Medulla oblongata (tissue), 1 donor: ENCODE data around the gene RCE1.
"Not testable (repeated sequence)": the region's sequence is repeated elsewhere in the genome, so short reads cannot be mapped to it uniquely, and the experiment has no call there.

Source experiments
- DNase-seq: peaks from one replicate; pipeline ENCODE4 v3.0.0-alpha.2; 2015; ENCODE audit errors: extremely low spot score

RCE1 gene

DNA sequence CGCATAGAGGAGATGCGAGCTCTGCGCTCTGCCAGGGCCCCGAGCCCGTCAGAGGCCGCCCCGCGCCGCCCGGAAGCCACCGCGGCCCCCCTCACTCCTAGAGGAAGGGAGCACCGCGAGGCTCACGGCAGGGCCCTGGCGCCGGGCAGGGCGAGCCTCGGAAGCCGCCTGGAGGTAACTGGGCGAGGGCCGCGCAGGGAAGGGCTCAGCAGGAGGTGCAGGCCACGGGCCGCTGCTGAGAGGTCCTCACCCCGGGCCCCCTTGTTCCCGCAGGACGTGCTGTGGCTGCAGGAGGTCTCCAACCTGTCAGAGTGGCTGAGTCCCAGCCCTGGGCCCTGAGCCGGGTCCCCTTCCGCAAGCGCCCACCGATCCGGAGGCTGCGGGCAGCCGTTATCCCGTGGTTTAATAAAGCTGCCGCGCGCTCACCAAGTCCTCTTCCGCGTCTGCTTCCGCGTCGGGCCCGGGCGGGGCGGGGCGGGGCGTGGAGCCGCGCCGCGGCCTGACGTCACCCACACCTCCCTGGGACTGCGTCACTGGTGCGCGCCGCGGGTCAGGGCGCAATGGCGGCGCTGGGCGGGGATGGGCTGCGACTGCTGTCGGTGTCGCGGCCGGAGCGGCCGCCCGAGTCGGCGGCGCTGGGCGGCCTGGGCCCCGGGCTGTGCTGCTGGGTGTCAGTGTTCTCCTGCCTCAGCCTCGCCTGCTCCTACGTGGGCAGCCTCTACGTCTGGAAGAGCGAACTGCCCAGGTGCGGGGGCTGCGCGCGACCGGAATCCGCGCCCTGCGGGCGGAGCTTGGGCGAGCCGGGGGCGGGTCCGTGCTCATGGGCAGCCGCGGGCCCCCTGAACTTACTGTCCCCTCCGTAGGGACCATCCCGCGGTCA is at the start of gene RCE1:
RCE1 (plus strand) TSS at position 546 of the 880 bp plus-strand sequence; CDS start at position 561, 15 bp downstream.
- DNase-seq: peak; percentile 93

DNA sequence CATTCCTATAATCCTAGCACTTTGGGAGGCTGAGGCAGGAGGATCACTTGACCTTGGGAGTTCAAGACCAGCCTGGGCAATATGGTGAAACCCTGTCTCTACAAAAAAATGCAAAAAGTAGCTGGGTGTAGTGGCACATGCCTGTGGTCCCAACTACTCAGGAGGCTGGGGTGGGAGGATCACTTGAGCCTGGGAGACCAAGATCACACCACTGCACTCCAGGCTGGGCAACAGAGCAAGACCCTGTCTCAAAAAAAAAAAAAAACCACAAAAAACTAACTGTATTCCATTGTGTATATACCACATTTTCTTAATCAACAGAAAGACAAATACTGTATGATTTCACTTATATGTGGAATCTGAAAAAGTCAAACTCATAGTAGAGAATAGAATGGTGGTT is 43.4 kb upstream of the RCE1 start:
- not testable (repeated sequence) for DNase-seq

- no peak for DNase-seq
Observed at GRCh38 chr11:66800720-66801428, 42.4 kb upstream of the RCE1 start.

DNA sequence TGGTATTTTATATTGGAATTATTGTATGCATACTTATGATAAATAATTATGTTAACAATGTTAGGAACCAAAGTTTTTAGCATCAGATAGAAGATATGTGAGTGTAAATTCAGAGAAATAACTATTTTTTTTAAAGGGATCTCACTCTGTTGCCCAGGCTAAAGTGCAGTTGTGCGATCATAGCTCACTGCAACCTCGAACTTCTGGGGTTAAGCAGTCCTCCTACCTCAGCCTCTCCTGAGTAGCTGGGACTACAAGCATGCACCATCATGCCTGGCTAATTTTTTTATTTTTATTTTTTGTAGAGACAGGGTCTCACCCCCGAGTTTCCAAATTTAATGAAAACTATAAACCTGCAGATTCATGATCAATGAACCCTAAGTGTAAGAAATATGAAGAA is 33.6 kb upstream of the RCE1 start:
- no peak for DNase-seq

GRCh38 chr11:66810576-66811185 is 32.6 kb upstream of the RCE1 start:
- no peak for DNase-seq

DNA sequence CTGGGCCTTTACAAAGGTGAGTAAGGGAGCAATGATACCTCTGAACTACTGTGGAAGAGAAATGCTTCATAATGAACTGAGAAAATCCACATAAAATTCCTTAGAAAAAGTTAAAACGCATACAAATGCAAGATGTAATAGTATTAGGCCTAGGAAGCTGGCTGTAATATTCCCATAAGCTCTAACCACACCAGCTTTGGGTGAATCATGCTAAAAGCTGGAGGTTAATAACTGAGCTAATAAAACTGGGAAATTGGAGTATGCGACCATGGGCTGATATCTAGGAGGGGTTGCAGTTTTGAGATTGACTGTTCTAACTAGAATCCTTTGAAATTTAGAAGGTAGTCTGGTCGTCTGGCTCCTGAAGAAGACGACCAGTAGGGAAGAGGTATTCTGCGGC is 28.6 kb upstream of the RCE1 start:
- DNase-seq: no peak

- DNase-seq: no peak
Observed at GRCh38 chr11:66815646-66816045, 27.6 kb upstream of the RCE1 start.

- no peak for DNase-seq
Observed at GRCh38 chr11:66818231-66818955, 24.8 kb upstream of the RCE1 start.

DNA sequence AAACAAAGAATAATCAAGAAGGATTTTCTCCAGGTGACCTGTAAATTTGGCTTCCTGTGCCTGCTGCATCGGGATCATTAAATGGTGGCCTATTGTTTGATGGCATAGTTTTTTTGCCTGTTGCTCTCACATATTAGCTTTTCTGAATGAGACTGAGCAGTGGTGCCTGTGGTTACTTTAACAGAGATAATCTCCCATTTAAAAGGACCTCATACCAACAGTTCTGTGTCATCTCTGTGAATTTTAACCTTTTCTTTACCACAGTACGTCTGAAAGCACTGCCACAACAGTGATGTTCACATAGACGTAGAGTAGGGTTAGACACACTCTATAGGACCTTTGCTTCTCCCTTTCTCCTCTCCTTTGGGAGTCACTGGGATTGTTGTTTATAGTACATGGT is 22.9 kb upstream of the RCE1 start:
- no peak for DNase-seq

DNA sequence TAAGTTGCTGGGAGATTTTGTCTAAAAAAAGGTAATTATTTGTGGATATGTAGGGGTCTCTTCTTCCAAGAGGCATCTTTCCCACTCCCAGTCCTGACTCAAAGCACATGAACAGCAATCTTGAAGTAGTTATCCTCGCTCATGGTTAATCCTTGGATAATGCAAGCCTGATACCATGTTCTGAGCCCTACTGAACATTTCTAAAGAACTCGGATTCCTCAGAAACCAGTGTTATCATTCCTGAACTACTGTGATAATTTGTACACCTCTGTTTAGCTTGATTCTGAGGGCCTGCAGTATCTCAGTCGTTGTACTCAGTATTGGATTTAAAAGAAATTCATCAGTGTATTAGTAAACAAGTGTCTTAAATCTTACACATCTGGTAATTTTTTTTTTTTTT is 22.3 kb upstream of the RCE1 start:
- DNase-seq: no peak

DNA sequence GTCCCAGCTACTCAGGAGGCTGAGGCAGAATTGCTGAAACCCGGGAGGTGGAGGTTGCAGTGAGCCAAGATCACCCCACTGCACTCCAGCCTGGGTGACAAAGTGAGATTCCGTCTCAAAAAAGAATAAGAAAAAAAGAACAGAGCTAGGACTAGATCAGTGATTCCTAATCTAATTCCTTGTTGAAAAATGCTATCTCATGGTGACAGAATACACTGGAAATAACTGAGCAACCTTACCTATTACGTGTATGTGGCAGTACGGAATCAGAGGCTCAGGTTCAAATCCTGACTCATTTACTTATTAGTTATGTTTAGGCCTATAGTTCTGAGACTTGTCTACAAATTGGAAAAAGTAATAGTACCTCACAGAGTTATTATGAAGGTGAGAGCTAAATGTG is 19.5 kb upstream of the RCE1 start:
- no peak for DNase-seq

DNA sequence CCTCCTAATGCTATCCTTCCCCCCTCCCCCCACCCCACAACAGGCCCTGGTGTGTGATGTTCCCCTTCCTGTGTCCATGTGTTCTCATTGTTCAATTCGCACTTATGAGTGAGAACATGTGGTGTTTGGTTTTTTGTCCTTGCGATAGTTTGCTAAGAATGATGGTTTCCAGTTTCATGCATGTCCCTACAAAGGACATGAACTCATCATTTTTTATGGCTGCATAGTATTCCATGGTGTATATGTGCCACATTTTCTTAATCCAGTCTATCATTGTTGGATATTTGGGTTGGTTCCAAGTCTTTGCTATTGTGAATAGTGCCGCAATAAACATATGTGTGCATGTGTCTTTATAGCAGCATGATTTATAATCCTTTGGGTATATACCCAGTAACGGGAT is 18.7 kb upstream of the RCE1 start:
- not testable (repeated sequence) for DNase-seq

DNA sequence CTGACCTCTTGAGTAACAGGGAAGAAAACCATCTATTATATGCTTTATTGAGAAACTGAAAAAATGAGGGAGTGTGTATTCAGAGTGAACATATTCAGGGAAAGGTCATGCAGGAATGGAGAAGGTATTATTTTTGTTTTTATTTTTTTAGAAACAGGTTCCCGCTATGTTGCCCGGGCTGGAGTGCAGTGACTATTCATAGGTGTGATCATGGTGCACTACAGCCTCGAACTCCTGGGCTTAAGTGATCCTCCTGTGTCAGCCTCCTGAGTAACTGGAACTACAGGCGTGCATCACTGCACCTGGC is 8.7 kb upstream of the RCE1 start:
- no peak for DNase-seq

DNA sequence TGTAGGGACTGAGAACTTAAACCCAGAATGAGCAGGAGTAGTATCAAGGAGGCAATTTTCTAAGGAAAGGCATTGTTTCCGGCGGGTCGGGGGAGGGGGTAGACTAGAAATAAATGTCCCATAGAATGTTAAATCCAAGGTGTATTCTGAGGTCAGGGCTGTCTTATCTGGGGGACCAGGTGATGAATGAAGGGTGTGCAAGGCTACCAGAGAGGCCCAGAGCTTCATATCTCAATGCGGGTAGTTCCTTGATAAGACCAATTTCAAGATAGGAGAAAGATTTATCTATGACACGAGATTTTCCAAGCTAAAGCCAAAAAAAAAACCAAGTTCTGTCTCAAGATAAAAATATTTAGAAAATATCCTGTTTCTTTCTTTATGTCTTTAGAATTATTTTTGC is 8.3 kb upstream of the RCE1 start:
- no peak for DNase-seq

DNA sequence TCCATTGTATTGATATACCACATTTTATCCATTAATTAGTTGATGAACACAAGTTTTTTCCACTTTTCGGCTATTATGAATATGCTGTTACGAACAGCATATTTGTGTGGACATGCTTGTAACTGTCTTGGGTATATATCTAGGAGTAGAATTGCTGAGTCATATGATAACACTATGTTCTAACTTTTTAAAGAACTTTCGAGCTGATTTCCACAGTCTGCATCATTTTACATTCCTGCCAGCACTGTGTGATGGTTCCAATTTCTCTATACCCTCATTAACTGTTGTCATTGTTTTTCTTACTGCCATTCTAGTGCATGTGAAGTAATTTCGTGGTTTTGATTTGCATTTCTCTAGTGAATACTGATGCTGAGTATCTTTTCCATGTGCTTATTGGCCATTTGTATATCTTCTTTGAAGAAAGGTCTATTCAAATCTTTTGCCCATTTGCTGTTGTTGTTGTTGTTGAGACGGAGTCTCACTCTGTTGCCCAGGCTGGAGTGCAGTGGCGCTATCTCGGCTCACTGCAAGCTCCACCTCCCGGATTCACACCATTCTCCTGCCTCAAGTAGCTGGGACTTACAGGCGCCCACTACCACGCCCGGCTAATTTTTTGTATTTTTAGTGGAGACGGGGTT is 7.4 kb upstream of the RCE1 start:
- no peak for DNase-seq

GRCh38 chr11:66840317-66841091 is 2.7 kb upstream of the RCE1 start:
- DNase-seq: no peak

DNA sequence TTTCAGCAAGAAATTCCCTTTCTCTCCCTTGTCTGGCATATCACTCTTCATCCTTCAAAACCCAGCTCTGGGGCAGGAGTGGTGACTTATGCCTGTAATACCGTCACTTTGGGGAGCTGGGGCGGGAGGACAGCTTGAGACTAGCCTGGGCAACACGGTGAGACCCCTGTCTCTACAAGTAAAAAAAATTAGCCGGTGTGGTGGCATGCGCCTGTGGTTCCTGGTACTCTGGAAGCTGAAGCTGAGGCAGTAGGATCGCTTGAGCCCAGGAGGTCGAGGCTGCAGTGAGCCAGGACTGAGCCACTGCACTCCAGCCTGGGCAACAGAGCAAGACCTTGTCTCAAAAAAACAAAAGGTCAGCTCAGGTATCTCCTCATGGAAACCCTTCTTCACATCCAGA is 1.4 kb upstream of the RCE1 start:
- no peak for DNase-seq

DNA sequence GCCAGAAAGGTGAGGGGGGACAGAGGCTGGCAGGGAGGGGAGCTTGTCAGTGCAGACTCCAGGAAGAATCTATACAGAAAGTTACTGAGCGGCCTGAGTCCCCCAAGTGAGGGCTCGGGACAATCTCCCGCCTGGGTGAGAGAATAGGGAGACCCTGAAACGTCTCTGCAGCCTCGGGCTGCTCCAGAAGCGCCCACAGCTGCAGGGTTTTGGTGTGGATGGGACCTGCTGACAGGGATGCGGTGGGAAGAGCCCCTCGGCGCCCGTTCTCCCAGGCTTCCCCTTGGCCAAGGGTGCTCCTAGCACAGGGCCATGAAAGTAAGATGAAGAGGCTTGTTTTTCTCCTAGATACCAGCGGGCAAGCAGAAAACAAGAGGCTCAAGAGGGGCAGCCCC is 743 bp upstream of the RCE1 start:
- DNase-seq: no peak

DNA sequence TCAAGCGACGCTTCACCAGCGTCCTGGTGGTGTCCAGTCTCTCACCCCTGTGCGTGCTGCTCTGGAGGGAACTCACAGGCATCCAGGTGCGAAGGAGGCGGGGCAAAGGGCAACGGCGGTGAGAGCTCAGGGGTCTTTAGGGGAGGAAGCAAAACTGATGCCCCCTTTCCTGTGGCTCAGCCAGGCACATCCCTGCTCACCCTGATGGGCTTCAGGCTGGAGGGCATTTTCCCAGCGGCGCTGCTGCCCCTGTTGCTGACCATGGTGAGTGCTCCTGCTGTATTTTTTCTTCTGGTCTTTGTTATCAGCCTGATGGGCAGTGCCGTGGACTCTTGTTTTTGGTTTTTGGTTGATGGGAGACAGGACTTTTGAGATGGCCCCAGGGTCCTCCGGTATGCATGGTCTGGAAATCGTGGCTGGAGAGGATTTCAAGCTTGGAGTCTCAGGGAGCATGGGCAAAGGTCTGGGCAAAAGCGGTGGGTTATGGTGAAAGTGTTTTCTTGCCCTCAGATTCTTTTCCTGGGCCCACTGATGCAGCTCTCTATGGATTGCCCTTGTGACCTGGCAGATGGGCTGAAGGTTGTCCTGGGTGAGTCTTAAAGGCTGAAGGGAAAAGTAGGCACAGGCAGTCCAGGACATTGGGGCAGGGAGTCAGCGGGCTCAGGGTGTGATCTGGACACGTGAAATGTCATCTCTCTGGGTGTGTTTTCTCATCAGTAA is 695 bp downstream of the RCE1 start:
- no peak for DNase-seq

GRCh38 chr11:66844496-66845142 is 1.4 kb downstream of the RCE1 start:
- no peak for DNase-seq
